Mammary epithelial cell (primary cell): ENCODE data around the gene MUC6.

ENCODE experiments used
- EZH2 ChIP-seq: IDR thresholded peaks from 2 replicates; pipeline ENCODE4 v1.6.1; 2012; ENCODE audit warnings: low read length, inconsistent platforms, borderline replicate concordance
- TF ChIP-seq, protein P1 (sequence below), 2 donors: IDR thresholded peaks in 1 of 2; conservative IDR thresholded peaks in 1 of 2; 2 replicates each; pipeline ENCODE4 v1.5.1; 2011 to 2012; ENCODE audit warnings: inconsistent platforms in 2 of 2, low read length in 2 of 2, mild to moderate bottlenecking in 2 of 2, control low read depth in 1 of 2, low read depth in 1 of 2; ENCODE audit not compliant: insufficient read depth in 1 of 2; ENCODE audit errors: extremely low read depth in 1 of 2

DNA sequence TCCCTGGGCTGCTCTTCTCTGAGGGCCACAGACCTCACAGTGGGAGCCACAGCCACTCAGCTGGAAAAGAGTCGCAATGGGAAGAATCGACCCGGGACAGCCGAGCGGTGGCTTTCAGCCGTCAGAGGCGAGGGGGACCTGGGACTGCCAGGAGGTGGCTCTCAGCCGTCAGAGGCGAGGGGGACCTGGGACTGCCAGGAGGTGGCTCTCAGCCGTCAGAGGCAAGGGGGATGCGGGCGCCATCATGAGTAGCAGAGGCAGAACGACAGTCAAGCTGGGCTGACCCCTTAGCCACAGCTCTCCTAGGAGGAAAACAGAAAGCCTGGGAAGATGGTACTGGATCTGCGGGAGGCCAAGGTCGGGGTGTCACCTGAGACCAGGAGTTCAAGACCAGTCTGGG lies 23.2 kb upstream of the MUC6 start:
- TF ChIP-seq, protein P1, sequence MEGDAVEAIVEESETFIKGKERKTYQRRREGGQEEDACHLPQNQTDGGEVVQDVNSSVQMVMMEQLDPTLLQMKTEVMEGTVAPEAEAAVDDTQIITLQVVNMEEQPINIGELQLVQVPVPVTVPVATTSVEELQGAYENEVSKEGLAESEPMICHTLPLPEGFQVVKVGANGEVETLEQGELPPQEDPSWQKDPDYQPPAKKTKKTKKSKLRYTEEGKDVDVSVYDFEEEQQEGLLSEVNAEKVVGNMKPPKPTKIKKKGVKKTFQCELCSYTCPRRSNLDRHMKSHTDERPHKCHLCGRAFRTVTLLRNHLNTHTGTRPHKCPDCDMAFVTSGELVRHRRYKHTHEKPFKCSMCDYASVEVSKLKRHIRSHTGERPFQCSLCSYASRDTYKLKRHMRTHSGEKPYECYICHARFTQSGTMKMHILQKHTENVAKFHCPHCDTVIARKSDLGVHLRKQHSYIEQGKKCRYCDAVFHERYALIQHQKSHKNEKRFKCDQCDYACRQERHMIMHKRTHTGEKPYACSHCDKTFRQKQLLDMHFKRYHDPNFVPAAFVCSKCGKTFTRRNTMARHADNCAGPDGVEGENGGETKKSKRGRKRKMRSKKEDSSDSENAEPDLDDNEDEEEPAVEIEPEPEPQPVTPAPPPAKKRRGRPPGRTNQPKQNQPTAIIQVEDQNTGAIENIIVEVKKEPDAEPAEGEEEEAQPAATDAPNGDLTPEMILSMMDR (conservative IDR thresholded peaks at IDR 0.05 in 1 of 2, IDR thresholded peaks at IDR 0.05 in 1 of 2; ENCODE audit: extremely low read depth in 1 of 2, insufficient read depth in 1 of 2, low read depth in 1 of 2, low read length in 2 of 2) = no peak
- no peak for TF ChIP-seq EZH2
